Measurements from ENCODE around the gene C5. TPM values are rescaled to one million over a fixed set of nuclear protein-coding genes. Genes with fewer than 3 reads are reported as not detected.
"Not testable (repeated sequence)": the region's sequence is repeated elsewhere in the genome, so short reads cannot be mapped to it uniquely, and the experiment has no call there.

Gene C5
- total RNA-seq, 1 experiment from 2014 or later, result 0.74 TPM

- H2AK5ac ChIP-seq (ENCODE audit: insufficient read length, low read length), result no peak overlapping the region
- TF ChIP-seq CTCF (conservative IDR thresholded peaks at IDR 0.05), result no peak
- Mint-ChIP-seq H3K27me3 (ENCODE audit: low read depth) (peaks cover 2% of the 10 kb centered on the region), H3K9me3 (no peaks in the 10 kb centered on the region), H3K27ac (no peak overlapping the region), H3K4me1 (peaks cover 5 to 6% of the 10 kb centered on the region in 2 experiments), H3K36me3 (ENCODE audit: insufficient read depth in 1 of 3, low read depth in 3 of 3) (no peaks in the 10 kb centered on the region), H3K4me3 (no peak overlapping the region)
- H3K4me2 ChIP-seq (ENCODE audit: insufficient read depth, insufficient read length, low read length), result no peak overlapping the region
- no peak overlapping the region for H3K9ac ChIP-seq (ENCODE audit: extremely low read depth, insufficient read length, low read length)
- H3K56ac ChIP-seq (ENCODE audit: insufficient read length, low read depth, low read length), result no peak overlapping the region
- no peak overlapping the region for H3K18ac ChIP-seq (ENCODE audit: insufficient read length, low read depth, low read length)
- no peak overlapping the region for H3K4ac ChIP-seq (ENCODE audit: low read depth, low read length)
- H2BK20ac ChIP-seq (ENCODE audit: low read depth, low read length, poor library complexity, severe bottlenecking), result no peak overlapping the region
- H3K79me1 ChIP-seq (ENCODE audit: insufficient read depth, low read depth, low read length, poor library complexity, severe bottlenecking), result no peaks in the 10 kb centered on the region
- no peaks in the 10 kb centered on the region for H4K20me1 ChIP-seq (ENCODE audit: control insufficient read depth, insufficient read depth, insufficient read length)
- H2BK15ac ChIP-seq (ENCODE audit: low read depth, low read length), result no peak overlapping the region
- no peaks in the 10 kb centered on the region for H3K9me3 ChIP-seq (ENCODE audit: control insufficient read depth, low read depth, low read length)
- no peak overlapping the region for H2AFZ ChIP-seq (ENCODE audit: low read length)
- H3T11ph ChIP-seq (ENCODE audit: low read length), result no peak overlapping the region
- no peak overlapping the region for H2BK5ac ChIP-seq (ENCODE audit: insufficient read length, low read length)
- H3K4me1 ChIP-seq (ENCODE audit: insufficient read depth, low read length), result no peaks in the 10 kb centered on the region
- H4K8ac ChIP-seq (replicated peaks; ENCODE audit: insufficient read length, low read depth, low read length), result no peak overlapping the region
- no peak overlapping the region for H2BK12ac ChIP-seq (ENCODE audit: insufficient read length, low read depth, low read length)
- no peaks in the 10 kb centered on the region for H3K79me2 ChIP-seq (ENCODE audit: insufficient read depth, low read length)
- no peak overlapping the region for H4K5ac ChIP-seq (ENCODE audit: insufficient read length, low read depth, low read length)
- no peaks in the 10 kb centered on the region for H3K27me3 ChIP-seq (ENCODE audit: insufficient read depth, low read length)
- no peaks in the 10 kb centered on the region for H3K23me2 ChIP-seq (ENCODE audit: insufficient read length, low read depth, low read length, poor library complexity, severe bottlenecking)
- no peak overlapping the region for H3K14ac ChIP-seq (ENCODE audit: insufficient read depth, low read length)
- H3K27ac ChIP-seq (ENCODE audit: insufficient read length, low read depth, low read length), result no peak overlapping the region
- no peak overlapping the region for H3K23ac ChIP-seq (ENCODE audit: insufficient read length, low read depth, low read length)
- H4K91ac ChIP-seq (ENCODE audit: insufficient read length, low read depth, low read length), result no peak overlapping the region
- no peak overlapping the region for H2BK120ac ChIP-seq (ENCODE audit: low read depth, low read length, poor library complexity, severe bottlenecking)
- DNase-seq, result no peak
These were observed 78.1 kb downstream of the C5 start for GRCh38 chr9:120971938-120972337.

GRCh38 chr9:120971471-120971870, 78.6 kb downstream of the C5 start:
- H4K8ac ChIP-seq (replicated peaks; ENCODE audit: insufficient read length, low read depth, low read length); H3K4me1 Mint-ChIP-seq; H3K9ac ChIP-seq (ENCODE audit: extremely low read depth, insufficient read length, low read length); H3K27ac Mint-ChIP-seq; H3K27me3 Mint-ChIP-seq (ENCODE audit: low read depth); H4K20me1 ChIP-seq (ENCODE audit: control insufficient read depth, insufficient read depth, insufficient read length); H4K5ac ChIP-seq (ENCODE audit: insufficient read length, low read depth, low read length); H3K56ac ChIP-seq (ENCODE audit: insufficient read length, low read depth, low read length); H2BK120ac ChIP-seq (ENCODE audit: low read depth, low read length, poor library complexity, severe bottlenecking); H2BK5ac ChIP-seq (ENCODE audit: insufficient read length, low read length); H2BK12ac ChIP-seq (ENCODE audit: insufficient read length, low read depth, low read length); H4K91ac ChIP-seq (ENCODE audit: insufficient read length, low read depth, low read length); H3K79me1 ChIP-seq (ENCODE audit: insufficient read depth, low read depth, low read length, poor library complexity, severe bottlenecking); H3K79me2 ChIP-seq (ENCODE audit: insufficient read depth, low read length); H3K4me1 ChIP-seq (ENCODE audit: insufficient read depth, low read length); H3K27me3 ChIP-seq (ENCODE audit: insufficient read depth, low read length); H2AK5ac ChIP-seq (ENCODE audit: insufficient read length, low read length); DNase-seq; H3K4me2 ChIP-seq (ENCODE audit: insufficient read depth, insufficient read length, low read length); H3K23ac ChIP-seq (ENCODE audit: insufficient read length, low read depth, low read length); H3K14ac ChIP-seq (ENCODE audit: insufficient read depth, low read length); H3K4me3 Mint-ChIP-seq; H3K36me3 Mint-ChIP-seq (ENCODE audit: insufficient read depth in 1 of 3, low read depth in 3 of 3); H2BK15ac ChIP-seq (ENCODE audit: low read depth, low read length); H3K9me3 ChIP-seq (ENCODE audit: control insufficient read depth, low read depth, low read length); H3K4ac ChIP-seq (ENCODE audit: low read depth, low read length); H3T11ph ChIP-seq (ENCODE audit: low read length); H3K9me3 Mint-ChIP-seq; H3K27ac ChIP-seq (ENCODE audit: insufficient read length, low read depth, low read length); H2BK20ac ChIP-seq (ENCODE audit: low read depth, low read length, poor library complexity, severe bottlenecking); H3K23me2 ChIP-seq (ENCODE audit: insufficient read length, low read depth, low read length, poor library complexity, severe bottlenecking); H3K18ac ChIP-seq (ENCODE audit: insufficient read length, low read depth, low read length); H2AFZ ChIP-seq (ENCODE audit: low read length): not testable (repeated sequence)
- WGBS (ENCODE audit: extremely low coverage, insufficient read length, low lambda C conversion rate), result no CpG with 5 or more reads among the region's 9 CpGs

Measured in H9 (cell line).